ENCODE results near the gene EHF.

EHF gene

DNA sequence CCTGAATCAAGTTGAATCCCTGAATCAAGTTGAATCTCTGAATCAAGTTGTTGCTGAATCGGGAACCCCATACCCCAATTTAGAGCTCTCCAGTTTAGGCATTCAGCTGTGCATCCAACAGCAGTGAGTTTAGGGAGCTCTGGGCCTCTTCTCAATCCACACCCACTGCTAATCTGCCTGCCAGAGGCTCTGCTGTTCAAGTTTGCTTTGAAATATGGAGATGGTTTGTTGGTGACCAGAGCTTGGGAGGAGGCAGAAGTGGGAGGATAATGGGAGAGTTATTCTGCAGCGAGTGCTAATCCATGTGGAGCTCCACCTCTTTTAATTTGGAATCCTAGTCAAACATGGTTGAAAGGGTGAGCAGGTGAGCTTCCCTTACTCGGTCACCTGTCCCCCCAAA lies 22.4 kb downstream of the EHF start:
- DNase-seq (ENCODE audit: extremely low read depth in 1 of 2, low read depth in 1 of 2): no peak

DNA sequence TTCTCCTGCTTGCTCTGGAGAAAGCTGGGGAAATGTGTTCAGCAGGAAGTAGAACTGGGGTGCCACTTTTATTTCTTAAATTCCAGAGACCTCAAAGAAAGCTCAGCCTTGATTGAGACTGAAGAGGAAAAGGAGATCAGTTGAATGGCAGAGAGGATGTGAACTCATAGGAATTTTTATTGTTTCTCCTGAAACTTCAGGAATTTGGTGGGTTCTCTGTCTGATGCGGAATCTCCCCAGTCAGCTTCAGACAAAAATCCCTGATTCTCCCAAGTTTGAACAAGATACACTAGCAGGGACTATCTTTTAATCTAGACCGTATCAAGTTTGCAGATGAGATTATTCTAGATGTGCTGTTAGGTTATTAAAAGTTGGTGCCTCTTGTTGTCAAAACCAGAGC lies 23.0 kb downstream of the EHF start:
- no peak for DNase-seq (ENCODE audit: extremely low read depth in 1 of 2, low read depth in 1 of 2)

DNA sequence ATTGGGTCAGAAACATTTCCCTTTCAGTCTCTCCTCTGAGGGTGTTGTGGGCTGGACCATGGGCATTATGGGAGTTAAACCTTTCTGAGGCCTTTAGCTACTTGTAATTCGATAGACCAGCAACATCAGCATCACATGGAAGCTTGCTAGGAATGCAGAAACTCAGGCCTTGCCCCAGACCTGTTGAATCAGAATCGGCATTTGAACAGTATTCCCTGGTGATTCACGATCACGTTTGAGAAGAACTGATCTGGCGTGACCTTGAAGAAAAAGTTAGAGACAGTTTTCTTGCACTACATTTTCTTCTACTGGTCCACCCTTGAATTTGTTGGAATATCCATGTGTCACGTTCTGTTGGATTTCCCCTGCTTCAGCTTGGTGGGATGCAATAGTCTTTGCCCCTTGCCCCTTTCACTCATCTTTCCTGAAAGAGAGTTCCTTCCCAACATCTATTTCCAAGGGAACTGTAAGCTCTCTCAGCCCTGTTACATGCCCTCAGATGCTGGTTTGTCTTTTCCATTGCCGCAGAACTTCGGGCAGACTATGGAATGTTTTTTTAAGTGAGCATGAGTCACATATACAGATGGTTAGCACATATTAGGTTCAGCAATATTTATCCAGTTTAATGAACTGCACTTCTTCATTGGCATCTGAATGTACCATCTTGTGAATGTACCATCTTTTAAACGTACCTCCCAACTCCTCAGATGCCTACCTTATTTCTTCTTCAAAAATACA lies 23.9 kb downstream of the EHF start:
- DNase-seq (ENCODE audit: extremely low read depth in 1 of 2, low read depth in 1 of 2): no peak

DNA sequence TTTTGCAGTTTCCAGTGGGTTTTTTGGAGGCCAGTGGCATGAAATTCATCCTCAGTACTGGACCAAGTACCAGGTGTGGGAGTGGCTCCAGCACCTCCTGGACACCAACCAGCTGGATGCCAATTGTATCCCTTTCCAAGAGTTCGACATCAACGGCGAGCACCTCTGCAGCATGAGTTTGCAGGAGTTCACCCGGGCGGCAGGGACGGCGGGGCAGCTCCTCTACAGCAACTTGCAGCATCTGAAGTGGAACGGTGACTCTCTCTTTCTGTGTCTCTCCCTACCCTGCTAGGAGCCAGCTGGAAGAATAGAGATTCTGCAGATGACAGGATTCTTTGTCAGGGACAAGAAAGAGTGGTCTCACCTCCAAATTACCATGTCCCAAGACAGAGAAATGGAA lies 25.5 kb downstream of the EHF start:
- DNase-seq (ENCODE audit: extremely low read depth in 1 of 2, low read depth in 1 of 2): no peak

DNA sequence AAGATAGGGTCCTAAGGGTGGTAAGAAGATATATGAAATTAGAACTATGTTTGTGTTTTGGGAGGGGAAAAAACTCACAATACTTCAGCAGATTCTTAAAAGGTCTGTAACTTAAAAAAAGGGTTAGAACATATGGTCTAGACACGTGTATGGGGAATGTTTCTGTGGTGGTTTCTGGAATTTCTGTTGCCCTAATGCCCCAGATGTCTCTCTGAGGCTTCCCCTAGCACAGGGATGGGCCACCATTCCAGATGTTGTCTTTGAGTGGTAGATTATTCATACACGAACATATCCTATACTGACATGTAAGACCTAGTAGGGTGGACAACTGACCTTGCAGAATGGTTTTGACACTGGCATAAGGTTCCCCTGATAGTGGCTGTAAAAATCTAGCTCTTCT lies 26.2 kb downstream of the EHF start:
- DNase-seq (ENCODE audit: extremely low read depth in 1 of 2, low read depth in 1 of 2): no peak

DNA sequence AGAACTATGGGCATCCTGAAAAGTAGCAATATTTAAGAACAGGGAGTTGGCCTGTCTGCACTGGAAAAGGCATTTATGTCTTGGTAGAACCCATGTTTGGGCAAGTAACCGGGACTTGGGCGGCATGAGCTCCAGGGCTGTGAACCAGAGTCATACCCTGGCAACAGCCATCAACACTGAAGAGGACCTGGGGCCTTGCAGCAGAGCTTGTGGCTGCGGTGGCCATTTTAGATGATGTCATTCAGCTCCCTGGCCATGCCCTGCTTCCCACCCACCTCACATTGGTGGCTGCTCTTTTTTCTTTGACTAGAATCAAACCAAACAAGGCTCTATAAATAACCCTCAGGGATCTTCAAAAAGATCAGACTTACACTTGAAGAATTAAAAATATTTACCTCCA lies 26.6 kb downstream of the EHF start:
- no peak for DNase-seq (ENCODE audit: extremely low read depth in 1 of 2, low read depth in 1 of 2)

DNA sequence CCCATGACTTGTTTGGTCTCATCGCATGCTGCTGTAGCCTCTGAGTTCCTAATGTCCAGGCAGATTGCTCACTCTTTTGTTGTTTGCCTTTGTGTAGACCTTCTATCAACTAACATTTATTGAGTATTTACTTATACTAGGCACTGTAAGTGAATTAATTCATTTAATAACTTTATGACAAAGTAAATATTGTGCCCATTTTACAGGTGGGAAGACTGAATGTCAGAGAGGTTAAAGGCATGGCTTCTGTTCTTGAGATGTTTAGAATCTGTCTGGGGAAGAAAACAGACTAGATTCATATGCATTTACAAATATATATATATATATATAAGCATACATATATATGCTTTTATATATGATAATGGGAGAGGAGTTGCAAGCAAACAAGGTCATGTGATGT lies 27.1 kb downstream of the EHF start:
- no peak for DNase-seq (ENCODE audit: extremely low read depth in 1 of 2, low read depth in 1 of 2)

DNA sequence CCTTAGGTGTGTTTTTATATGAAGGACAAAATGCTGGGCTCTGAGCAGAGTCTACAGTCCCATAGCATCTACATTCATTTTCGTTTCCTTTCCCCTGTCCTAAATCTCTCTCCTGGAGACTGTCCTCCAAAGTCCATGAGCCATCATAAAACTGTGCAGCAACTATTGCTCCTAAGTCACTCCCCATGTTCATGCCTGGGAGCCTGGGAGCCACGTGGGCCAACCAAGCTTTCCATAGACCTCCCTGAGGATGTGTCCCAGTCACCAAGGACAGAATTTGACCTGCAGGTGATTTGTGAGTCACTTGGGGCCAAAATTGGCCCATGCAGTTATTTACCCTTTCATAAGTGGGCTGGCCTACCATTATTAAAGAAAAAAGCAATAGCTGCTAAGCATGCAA lies 28.7 kb downstream of the EHF start:
- DNase-seq (ENCODE audit: extremely low read depth in 1 of 2, low read depth in 1 of 2): no peak

DNA sequence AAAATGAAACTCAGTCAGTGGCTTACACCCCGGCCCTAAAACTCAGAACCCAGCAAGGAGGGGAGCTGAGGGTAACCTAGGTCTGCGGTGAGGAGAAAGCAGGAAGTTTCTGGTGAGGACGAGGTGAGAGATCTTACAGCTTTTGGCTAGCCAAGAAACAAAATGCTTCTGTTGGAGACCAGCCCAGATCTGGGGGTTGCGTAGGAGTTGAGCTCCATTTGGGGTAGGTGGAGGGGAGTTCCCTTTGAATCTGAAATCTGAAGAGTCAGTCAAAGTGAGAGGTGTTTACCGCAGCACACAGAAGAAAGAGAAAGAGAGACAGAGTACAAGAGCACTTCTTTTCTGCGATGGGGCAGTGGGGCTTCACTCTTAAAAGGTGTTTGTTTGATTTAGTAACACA lies 29.6 kb downstream of the EHF start:
- DNase-seq (ENCODE audit: extremely low read depth in 1 of 2, low read depth in 1 of 2): peak; percentile 66 to 92

DNA sequence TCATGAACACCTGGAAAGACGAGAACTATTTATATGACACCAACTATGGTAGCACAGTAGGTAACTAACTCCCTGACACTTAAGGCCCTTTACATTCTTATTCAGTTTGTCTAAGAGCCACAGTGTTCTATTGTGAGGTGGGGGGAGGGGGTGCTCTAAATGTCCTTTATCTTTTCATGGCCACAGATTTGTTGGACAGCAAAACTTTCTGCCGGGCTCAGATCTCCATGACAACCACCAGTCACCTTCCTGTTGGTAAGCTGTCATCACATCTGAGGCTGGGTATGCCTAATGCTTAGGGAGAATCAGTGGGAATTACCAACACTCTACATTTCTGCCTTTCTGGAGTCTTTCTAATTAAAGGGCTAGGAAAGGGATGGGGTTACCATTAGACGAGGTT lies 30.7 kb downstream of the EHF start:
- DNase-seq (ENCODE audit: extremely low read depth in 1 of 2, low read depth in 1 of 2): no peak

DNA sequence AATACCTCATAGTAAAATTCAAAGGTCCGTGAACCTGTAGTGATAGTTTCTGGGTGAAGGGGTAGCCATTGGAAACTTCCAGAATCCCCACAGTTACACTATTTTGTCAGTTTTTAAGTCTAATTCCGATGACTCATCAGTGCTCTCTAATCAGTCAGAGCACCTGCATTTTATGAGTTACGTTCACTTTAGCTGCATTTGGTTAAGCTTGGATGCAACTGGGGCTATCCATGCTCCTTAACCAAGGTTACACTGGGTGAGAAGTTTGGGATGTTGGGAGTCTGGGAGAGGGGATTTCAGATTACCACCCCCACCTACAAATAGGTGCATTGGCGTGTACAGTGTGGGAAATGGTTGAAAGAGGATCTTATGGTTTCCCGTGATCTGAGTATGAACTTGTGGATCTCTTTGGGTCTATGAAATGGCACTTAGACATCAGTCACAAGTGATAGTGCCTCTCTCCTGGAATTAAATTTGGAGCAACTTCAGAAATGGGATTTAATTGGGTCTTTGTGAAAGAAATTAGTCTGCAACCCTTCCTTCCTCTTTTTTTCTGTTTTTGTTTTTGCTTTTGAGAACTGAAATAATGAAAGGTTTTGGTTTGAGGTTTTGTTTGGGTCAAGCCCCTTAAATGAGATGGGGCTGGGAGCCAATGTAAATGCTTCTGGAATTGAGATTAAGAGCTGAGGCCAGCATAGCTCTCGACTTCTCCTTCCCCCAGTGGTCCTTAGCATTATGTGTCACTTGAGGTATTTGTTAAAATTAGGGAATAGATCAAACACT lies 31.5 kb downstream of the EHF start:
- DNase-seq (ENCODE audit: extremely low read depth in 1 of 2, low read depth in 1 of 2): no peak

DNA sequence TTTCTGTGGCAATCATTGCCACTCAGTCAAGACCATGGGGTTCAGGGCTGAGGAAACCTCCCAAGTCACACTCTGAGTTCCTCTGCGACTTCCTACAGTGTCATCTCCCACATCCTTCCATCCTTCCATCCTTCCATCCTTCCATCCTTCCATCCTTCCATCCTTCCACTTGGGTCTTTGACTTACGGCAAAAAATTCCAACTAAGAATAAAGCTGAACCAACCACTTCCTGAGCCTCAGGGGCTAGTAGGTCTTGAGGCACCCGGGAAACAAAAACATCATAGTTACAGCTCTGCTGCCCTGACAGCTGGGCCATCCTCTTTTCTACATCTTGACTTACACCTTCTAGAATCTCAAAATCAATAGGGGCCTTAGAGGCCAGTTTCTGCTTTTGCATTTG lies 32.1 kb downstream of the EHF start:
- DNase-seq (ENCODE audit: extremely low read depth in 1 of 2, low read depth in 1 of 2): no peak

DNA sequence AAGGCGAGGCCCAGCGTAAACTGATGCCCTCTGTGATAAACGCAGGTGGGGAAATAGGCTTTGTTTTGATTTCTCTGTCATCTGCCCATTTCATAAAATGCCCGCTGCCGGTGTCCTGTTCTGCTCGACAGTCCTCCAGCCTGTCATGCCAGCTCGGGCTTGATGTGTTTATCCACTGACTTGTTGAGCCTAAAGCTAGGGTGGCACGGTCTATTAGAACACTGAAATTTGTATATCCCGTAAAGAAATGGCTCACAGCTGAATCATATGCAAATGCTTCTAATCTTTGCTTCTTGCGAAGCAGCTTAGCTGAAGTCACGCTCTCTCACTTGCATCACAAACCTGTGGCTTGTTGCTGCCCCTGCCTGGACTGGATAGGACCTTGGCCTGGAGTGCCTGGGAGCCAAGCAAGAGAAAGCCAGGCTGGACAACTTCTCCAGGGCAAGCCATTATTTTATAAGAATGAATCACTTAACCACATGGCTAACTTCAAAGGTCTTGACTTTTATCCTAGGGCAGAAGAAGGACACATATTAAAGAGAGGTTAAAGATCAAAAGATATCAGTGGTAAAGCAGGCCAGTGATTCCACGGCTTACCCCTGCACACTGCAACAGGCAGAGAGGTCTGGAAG lies 33.1 kb downstream of the EHF start:
- DNase-seq (ENCODE audit: extremely low read depth in 1 of 2, low read depth in 1 of 2): no peak

DNA sequence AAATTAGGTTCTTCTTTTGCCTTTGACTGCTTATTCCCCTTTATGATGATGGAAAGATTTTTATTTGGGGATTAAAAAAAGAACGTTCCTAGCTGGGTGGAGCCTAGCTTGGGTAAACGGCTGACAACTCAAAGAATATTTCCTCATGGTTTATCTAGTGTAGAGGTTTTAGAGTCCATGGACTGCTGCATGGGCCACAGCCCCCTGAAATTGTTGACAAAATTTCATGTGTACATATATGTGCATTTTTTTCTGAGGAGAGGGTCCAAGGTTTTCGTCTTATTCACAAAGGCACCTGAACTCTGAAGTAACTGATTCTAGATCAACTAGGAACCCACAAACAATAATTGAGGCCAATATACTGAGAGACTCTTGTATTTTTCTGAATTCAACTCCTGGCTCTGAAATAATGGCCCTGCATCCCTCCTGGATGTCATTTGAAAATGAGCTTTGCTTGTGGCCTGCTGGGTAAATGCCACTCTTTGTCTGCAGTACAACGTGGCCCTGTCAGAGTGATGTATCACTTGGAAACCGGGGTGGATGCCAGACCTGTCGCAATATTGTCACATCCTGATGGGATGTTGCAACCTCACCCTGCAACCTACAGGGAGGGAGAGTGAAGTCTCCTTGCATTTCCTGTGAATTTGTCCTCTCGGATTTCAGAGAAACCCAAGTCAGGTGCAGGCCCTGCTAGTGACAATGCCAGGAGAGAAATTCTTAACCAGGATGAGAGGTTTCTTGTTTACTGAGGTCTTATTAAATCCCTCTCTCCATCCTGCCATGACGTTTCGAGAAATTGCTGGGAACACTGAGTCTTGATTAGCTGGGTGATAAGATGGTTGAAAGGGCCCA lies 33.8 kb downstream of the EHF start:
- no peak for DNase-seq (ENCODE audit: extremely low read depth in 1 of 2, low read depth in 1 of 2)

DNA sequence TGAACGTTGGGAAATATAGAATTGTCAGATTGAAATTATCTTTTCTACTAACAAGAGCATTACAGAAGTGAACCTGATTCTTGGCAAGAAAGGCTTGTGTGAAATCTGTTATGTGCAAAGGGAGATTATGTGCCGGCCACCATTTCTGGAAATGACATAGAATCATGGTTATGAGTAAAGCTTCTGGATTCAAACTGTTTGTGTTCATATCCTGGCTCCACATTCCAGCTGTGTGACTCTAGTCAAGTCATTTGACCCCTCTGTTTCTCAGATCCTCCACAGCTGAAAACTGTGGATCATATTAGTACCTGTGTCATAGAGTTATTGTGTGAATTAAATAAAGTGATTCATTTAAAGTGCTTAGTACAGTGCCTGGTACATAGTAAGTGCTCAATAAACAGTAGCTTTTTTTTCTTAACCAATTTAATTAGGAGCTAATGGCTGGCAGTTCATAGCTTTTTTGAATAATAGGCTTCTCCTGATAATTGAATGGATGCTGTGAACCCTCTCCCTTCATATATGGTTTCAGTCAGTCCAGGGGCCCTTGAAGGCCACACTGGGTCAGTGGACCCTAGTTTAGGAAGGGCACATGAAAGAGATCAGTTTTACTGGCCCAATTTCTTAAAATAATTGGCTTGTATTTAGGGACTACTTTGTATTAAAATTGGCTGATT lies 34.6 kb downstream of the EHF start:
- DNase-seq (ENCODE audit: extremely low read depth in 1 of 2, low read depth in 1 of 2): no peak

DNA sequence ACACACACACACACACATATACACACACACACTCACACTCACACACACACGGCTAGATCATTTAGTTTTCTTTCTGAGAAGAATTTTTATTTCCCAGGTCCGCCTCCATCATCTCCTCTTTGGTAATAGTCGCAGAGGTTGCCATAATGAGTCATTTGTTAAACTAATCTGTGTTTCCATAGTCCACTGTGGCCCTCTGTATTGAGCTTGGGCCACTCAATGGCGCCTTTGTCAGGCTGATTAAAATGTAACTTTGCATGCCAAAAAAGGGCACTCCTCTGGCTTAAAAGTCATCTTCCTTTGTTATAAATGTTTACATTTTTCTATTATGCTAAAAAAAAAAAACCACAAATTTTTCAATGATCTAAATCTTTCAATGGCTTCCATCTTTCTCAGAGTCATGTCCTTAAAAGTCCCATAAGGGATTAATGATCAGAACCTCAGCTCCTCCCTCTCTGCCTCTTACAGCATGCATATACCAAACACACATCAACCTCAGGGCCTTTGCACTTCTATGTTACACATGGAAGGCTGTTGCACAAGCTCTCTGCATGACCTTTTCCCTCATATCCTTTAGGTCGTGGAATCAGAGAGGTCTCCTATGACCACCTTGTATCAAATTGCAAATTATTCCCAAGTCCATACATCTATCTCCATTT lies 35.3 kb downstream of the EHF start:
- no peak for DNase-seq (ENCODE audit: extremely low read depth in 1 of 2, low read depth in 1 of 2)

DNA sequence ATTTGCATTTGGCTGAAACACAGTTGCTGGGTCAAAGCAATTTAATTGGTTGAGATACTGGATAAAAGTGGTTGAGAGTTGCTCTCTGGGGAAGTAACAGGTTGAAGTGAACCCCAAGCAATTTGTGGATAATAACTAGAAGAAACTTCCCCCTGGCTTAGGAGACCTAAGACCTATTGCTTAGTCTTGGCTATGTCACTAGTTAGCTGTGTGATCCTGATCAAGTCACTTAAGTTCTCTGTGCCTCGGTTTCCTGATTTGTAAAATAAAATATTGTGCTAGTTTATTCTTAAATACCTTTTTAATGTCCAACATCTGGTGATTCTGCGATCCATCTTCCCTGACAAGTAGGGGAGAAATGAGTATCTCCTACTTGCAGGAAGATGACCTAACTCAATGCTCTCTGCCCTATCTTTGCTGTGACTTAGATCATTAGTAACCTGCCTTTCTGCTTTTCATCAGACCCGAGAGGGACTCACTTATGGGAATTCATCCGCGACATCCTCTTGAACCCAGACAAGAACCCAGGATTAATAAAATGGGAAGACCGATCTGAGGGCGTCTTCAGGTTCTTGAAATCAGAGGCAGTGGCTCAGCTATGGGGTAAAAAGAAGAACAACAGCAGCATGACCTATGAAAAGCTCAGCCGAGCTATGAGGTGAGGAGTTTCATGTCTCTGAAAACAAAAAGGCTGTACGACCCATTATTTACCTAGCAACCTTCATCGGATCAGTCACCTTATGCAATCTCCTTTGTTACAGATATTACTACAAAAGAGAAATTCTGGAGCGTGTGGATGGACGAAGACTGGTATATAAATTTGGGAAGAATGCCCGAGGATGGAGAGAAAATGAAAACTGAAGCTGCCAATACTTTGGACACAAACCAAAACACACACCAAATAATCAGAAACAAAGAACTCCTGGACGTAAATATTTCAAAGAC lies 37.5 kb downstream of the EHF start:
- DNase-seq (ENCODE audit: extremely low read depth in 1 of 2, low read depth in 1 of 2): no peak

DNA sequence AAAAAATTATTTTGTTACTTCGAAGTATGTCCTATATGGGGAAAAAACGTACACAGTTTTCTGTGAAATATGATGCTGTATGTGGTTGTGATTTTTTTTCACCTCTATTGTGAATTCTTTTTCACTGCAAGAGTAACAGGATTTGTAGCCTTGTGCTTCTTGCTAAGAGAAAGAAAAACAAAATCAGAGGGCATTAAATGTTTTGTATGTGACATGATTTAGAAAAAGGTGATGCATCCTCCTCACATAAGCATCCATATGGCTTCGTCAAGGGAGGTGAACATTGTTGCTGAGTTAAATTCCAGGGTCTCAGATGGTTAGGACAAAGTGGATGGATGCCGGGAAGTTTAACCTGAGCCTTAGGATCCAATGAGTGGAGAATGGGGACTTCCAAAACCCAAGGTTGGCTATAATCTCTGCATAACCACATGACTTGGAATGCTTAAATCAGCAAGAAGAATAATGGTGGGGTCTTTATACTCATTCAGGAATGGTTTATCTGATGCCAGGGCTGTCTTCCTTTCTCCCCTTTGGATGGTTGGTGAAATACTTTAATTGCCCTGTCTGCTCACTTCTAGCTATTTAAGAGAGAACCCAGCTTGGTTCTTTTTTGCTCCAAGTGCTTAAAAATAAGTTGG lies 38.3 kb downstream of the EHF start:
- DNase-seq (ENCODE audit: extremely low read depth in 1 of 2, low read depth in 1 of 2): no peak

All from stimulated activated CD8-positive, alpha-beta memory T cell treated with anti-CD3 and anti-CD28 coated beads, Interleukin-7, amount 100 ng/mL, for 48 hours (primary cell).